GM23338 (cell line): Measurements from ENCODE around the gene DOCK4.

ENCODE experiments used
- CREB1 ChIP-seq: fragments of 250-450 bp; sonication (Bioruptor Pico); IDR thresholded peaks from 2 replicates; pipeline ENCODE4 v1.5.0; 2020; ENCODE audit warnings: low read depth, mild to moderate bottlenecking, moderate library complexity
- CTCF ChIP-seq, 2 experiments: fragments of 200-600 bp in 1 of 2; sonication (generic) in 1 of 2; conservative IDR thresholded peaks; 2 replicates each; pipeline versions ENCODE4 v1.5.1 to v1.6.1; 2016 to 2017; ENCODE audit warnings: antibody characterized with exemption in 2 of 2, low read depth in 2 of 2, mild to moderate bottlenecking in 2 of 2, moderate library complexity in 1 of 2
- EZH2 ChIP-seq: fragments of 200-600 bp; sonication (generic); IDR thresholded peaks from one replicate; pipeline ENCODE4 v1.8.0; 2017; ENCODE audit warnings: antibody characterized with exemption, mild to moderate bottlenecking, low read depth; ENCODE audit not compliant: unreplicated experiment
- EZH2phosphoT487 ChIP-seq: fragments of 200-600 bp; sonication (generic); IDR thresholded peaks from one replicate; pipeline ENCODE4 v1.8.1; 2018; ENCODE audit warnings: antibody characterized with exemption; ENCODE audit not compliant: unreplicated experiment
- JUNB ChIP-seq: IDR thresholded peaks from one replicate; pipeline ENCODE4 v1.6.1; 2016; ENCODE audit warnings: antibody characterized with exemption; ENCODE audit not compliant: unreplicated experiment
- NANOG ChIP-seq: IDR thresholded peaks from 2 replicates; pipeline ENCODE4 v1.6.1; 2016; ENCODE audit warnings: antibody characterized with exemption, borderline replicate concordance
- POLR2AphosphoS5 ChIP-seq: IDR thresholded peaks from 2 replicates; pipeline ENCODE4 v1.6.1; 2016; ENCODE audit warnings: antibody characterized with exemption, low read depth
- REST ChIP-seq: IDR thresholded peaks from one replicate; pipeline ENCODE4 v1.6.1; 2018; ENCODE audit warnings: antibody characterized with exemption; ENCODE audit not compliant: unreplicated experiment
- STAT1 ChIP-seq: IDR thresholded peaks from one replicate; pipeline ENCODE4 v1.6.1; 2016; ENCODE audit warnings: antibody characterized with exemption; ENCODE audit not compliant: unreplicated experiment
- ZNF331 ChIP-seq: fragments of 250-450 bp; sonication (Bioruptor Pico); IDR thresholded peaks from 2 replicates; pipeline ENCODE4 v1.5.0; 2020; ENCODE audit warnings: low read depth, mild to moderate bottlenecking, moderate library complexity

GRCh38 chr7:112050250-112050881 is 155.8 kb downstream of the DOCK4 start:
- no peak for TF ChIP-seq CTCF (conservative IDR thresholded peaks at IDR 0.05; ENCODE audit: low read depth in 2 of 2)
- TF ChIP-seq REST, result no peak
- no peak for TF ChIP-seq POLR2AphosphoS5
- TF ChIP-seq CREB1 (CRISPR knock-in tag), result no peak
- TF ChIP-seq NANOG, result no peak
- TF ChIP-seq JUNB, result no peak
- no peak for TF ChIP-seq EZH2
- no peak for TF ChIP-seq STAT1
- TF ChIP-seq EZH2phosphoT487, result no peak
- no peak for TF ChIP-seq ZNF331 (CRISPR knock-in tag)
